Measurements from ENCODE around the gene SLCO1C1. TPM values are rescaled to one million over a fixed set of nuclear protein-coding genes. Genes with fewer than 3 reads are reported as not detected.

Gene SLCO1C1, protein sequence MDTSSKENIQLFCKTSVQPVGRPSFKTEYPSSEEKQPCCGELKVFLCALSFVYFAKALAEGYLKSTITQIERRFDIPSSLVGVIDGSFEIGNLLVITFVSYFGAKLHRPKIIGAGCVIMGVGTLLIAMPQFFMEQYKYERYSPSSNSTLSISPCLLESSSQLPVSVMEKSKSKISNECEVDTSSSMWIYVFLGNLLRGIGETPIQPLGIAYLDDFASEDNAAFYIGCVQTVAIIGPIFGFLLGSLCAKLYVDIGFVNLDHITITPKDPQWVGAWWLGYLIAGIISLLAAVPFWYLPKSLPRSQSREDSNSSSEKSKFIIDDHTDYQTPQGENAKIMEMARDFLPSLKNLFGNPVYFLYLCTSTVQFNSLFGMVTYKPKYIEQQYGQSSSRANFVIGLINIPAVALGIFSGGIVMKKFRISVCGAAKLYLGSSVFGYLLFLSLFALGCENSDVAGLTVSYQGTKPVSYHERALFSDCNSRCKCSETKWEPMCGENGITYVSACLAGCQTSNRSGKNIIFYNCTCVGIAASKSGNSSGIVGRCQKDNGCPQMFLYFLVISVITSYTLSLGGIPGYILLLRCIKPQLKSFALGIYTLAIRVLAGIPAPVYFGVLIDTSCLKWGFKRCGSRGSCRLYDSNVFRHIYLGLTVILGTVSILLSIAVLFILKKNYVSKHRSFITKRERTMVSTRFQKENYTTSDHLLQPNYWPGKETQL
- polyA plus RNA-seq (2013, experiment 1 of 2) = 0.28 TPM
- polyA plus RNA-seq (2013, experiment 2 of 2) = 0.46 TPM

GRCh38 chr12:20695232-20695631 lies at the start of gene SLCO1C1:
SLCO1C1 (plus strand) TSS chr12:20695332; CDS start chr12:20699577, 4,245 bp downstream.
- no peak within 1 kb of the TSS for H3K4me2 ChIP-seq (ENCODE audit: low read length)
- H2BK120ac ChIP-seq (ENCODE audit: low read depth, low read length) = no peak within 1 kb of the TSS
- no peaks in the 10 kb centered on the region for H3K79me2 ChIP-seq (ENCODE audit: control insufficient read depth, insufficient read depth, low read length)
- no peaks in the 10 kb centered on the region for H3K27me3 ChIP-seq (ENCODE audit: insufficient read depth, low read length, poor library complexity)
- H3K56ac ChIP-seq (ENCODE audit: low read length) = no peak within 1 kb of the TSS
- H3K36me3 ChIP-seq (ENCODE audit: control insufficient read depth, insufficient read depth, low read length) = no peaks in the 10 kb centered on the region
- no peak within 1 kb of the TSS for H2BK15ac ChIP-seq (replicated peaks; ENCODE audit: low read depth)
- no peak within 1 kb of the TSS for H4K5ac ChIP-seq (ENCODE audit: low read length)
- no peak within 1 kb of the TSS for H4K8ac ChIP-seq (ENCODE audit: low read depth, low read length)
- no peak within 1 kb of the TSS for H3K23ac ChIP-seq (ENCODE audit: low read length)
- H3K79me1 ChIP-seq (ENCODE audit: low read length) = no peaks in the 10 kb centered on the region
- no peak within 1 kb of the TSS for H2BK5ac ChIP-seq (ENCODE audit: low read length)
- peak; percentile 31 for DNase-seq
- no peak within 1 kb of the TSS for H3K4ac ChIP-seq (ENCODE audit: low read depth, low read length)
- no peak within 1 kb of the TSS for H2AK5ac ChIP-seq (ENCODE audit: low read length)
- H3K18ac ChIP-seq (ENCODE audit: low read length) = no peak within 1 kb of the TSS
- no peak within 1 kb of the TSS for H3K27ac ChIP-seq (ENCODE audit: low read depth, low read length)
- no peak within 1 kb of the TSS for H3K4me3 ChIP-seq (ENCODE audit: low read length)
- WGBS (ENCODE audit: extremely low coverage, insufficient coverage, low lambda C conversion rate) = no CpG with 5 or more reads among the region's 6 CpGs
- H3K4me1 ChIP-seq (ENCODE audit: control insufficient read depth, low read depth, low read length) = no peaks in the 10 kb centered on the region
- H3K9ac ChIP-seq (ENCODE audit: low read length) = no peak within 1 kb of the TSS

DNA sequence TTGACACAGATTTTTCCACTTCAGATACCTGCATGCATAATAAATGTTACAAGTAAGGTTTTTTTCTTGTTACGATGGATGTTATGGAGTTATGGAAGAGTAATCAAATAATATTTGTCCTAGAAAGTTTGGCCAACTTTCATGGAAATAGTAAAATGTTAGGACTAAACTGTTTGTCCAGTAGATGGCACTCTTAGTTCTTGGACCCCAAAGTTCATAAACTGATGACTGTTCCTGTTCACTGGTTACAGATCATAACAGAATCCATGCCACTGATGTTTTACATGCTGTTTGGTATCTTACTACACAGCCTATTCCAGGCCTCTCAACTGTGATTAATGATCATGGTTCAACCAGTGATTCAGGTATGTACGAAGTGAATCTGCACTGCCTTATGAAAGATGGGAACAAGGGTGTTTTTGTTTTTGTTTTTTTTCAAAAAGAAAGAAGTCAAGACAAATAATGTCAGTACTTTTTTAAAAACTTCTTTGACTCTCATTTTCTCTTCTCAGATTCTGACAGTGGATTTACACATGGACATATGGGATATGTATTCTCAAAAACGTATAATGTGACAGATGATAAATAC lies 48.8 kb upstream of the SLCO1C1 start:
- H3K4ac ChIP-seq (ENCODE audit: low read depth, low read length) = no peak overlapping the region
- no peak overlapping the region for H3K4me2 ChIP-seq (ENCODE audit: low read length)
- no peak overlapping the region for H2BK5ac ChIP-seq (ENCODE audit: low read length)
- no peak overlapping the region for H4K8ac ChIP-seq (ENCODE audit: low read depth, low read length)
- H3K36me3 ChIP-seq (ENCODE audit: control insufficient read depth, insufficient read depth, low read length) = no peaks in the 10 kb centered on the region
- H3K9ac ChIP-seq (ENCODE audit: low read length) = no peak overlapping the region
- H2BK120ac ChIP-seq (ENCODE audit: low read depth, low read length) = no peak overlapping the region
- no peaks in the 10 kb centered on the region for H3K79me1 ChIP-seq (ENCODE audit: low read length)
- H4K5ac ChIP-seq (ENCODE audit: low read length) = no peak overlapping the region
- no peaks in the 10 kb centered on the region for H3K79me2 ChIP-seq (ENCODE audit: control insufficient read depth, insufficient read depth, low read length)
- no CpG with 5 or more reads among the region's 3 CpGs for WGBS (ENCODE audit: extremely low coverage, insufficient coverage, low lambda C conversion rate)
- H2AK5ac ChIP-seq (ENCODE audit: low read length) = no peak overlapping the region
- H3K56ac ChIP-seq (ENCODE audit: low read length) = no peak overlapping the region
- H3K23ac ChIP-seq (ENCODE audit: low read length) = no peak overlapping the region
- H3K4me3 ChIP-seq (ENCODE audit: low read length) = no peak overlapping the region
- no peak overlapping the region for H2BK15ac ChIP-seq (replicated peaks; ENCODE audit: low read depth)
- H3K4me1 ChIP-seq (ENCODE audit: control insufficient read depth, low read depth, low read length) = no peaks in the 10 kb centered on the region
- peak; percentile 36 for DNase-seq
- H3K18ac ChIP-seq (ENCODE audit: low read length) = no peak overlapping the region
- no peak overlapping the region for H3K27ac ChIP-seq (ENCODE audit: low read depth, low read length)
- H3K27me3 ChIP-seq (ENCODE audit: insufficient read depth, low read length, poor library complexity) = no peaks in the 10 kb centered on the region

DNA sequence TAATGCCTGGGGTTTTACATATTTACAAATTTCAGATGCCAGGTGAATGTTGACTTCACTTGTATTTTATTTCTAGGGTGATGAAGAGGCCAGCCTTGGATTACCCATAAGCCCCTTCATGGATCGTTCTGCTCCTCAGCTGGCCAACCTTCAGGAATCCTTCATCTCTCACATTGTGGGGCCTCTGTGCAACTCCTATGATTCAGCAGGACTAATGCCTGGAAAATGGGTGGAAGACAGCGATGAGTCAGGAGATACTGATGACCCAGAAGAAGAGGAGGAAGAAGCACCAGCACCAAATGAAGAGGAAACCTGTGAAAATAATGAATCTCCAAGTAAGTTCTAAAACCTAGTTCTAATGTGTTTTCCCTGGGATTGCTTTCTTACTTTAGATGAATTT lies 41.3 kb upstream of the SLCO1C1 start:
- Histone ChIP-seq H3K23ac (ENCODE audit: low read length) (no peak overlapping the region), H3K56ac (ENCODE audit: low read length) (no peak overlapping the region), H3K79me2 (ENCODE audit: control insufficient read depth, insufficient read depth, low read length) (no peaks in the 10 kb centered on the region), H3K4me2 (ENCODE audit: low read length) (no peak overlapping the region), H3K4me1 (ENCODE audit: control insufficient read depth, low read depth, low read length) (no peaks in the 10 kb centered on the region), H3K36me3 (ENCODE audit: control insufficient read depth, insufficient read depth, low read length) (no peaks in the 10 kb centered on the region), H2BK5ac (ENCODE audit: low read length) (no peak overlapping the region), H2AK5ac (ENCODE audit: low read length) (no peak overlapping the region), H3K27ac (ENCODE audit: low read depth, low read length) (no peak overlapping the region), H3K4ac (ENCODE audit: low read depth, low read length) (no peak overlapping the region), H3K79me1 (ENCODE audit: low read length) (no peaks in the 10 kb centered on the region), H2BK15ac (replicated peaks; ENCODE audit: low read depth) (no peak overlapping the region), H3K18ac (ENCODE audit: low read length) (no peak overlapping the region), H3K9ac (ENCODE audit: low read length) (no peak overlapping the region), H4K8ac (ENCODE audit: low read depth, low read length) (no peak overlapping the region), H2BK120ac (ENCODE audit: low read depth, low read length) (no peak overlapping the region), H4K5ac (ENCODE audit: low read length) (no peak overlapping the region), H3K4me3 (ENCODE audit: low read length) (no peak overlapping the region), H3K27me3 (ENCODE audit: insufficient read depth, low read length, poor library complexity) (no peaks in the 10 kb centered on the region)
- no peak for DNase-seq
- WGBS (ENCODE audit: extremely low coverage, insufficient coverage, low lambda C conversion rate) = no CpG with 5 or more reads among the region's 2 CpGs

DNA sequence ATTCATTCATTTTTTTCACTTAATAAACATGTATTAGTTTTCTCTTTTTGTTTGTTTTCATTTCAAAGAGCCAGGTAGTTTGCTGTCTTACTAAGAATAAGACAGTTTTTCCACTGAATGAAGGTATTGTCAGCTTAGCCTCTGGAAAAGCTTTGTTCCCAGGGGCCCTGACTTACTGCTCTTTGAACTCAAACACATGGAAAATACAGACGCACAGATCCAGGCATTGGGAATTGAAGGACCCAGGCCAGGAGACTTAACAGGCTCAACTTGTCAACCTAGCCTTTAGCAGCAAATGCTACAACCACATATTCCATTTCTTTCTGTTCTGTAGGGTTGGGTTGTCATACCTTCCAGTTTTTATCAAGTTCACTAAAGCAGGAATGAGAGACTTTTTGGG lies 38.5 kb upstream of the SLCO1C1 start:
- Histone ChIP-seq H3K4ac (ENCODE audit: low read depth, low read length) (no peak overlapping the region), H3K9ac (ENCODE audit: low read length) (no peak overlapping the region), H3K56ac (ENCODE audit: low read length) (no peak overlapping the region), H3K27ac (ENCODE audit: low read depth, low read length) (no peak overlapping the region), H3K4me3 (ENCODE audit: low read length) (no peak overlapping the region), H2AK5ac (ENCODE audit: low read length) (no peak overlapping the region), H3K79me2 (ENCODE audit: control insufficient read depth, insufficient read depth, low read length) (no peaks in the 10 kb centered on the region), H3K27me3 (ENCODE audit: insufficient read depth, low read length, poor library complexity) (no peaks in the 10 kb centered on the region), H3K4me1 (ENCODE audit: control insufficient read depth, low read depth, low read length) (no peaks in the 10 kb centered on the region), H2BK15ac (replicated peaks; ENCODE audit: low read depth) (no peak overlapping the region), H4K5ac (ENCODE audit: low read length) (no peak overlapping the region), H3K23ac (ENCODE audit: low read length) (no peak overlapping the region), H3K18ac (ENCODE audit: low read length) (no peak overlapping the region), H3K79me1 (ENCODE audit: low read length) (no peaks in the 10 kb centered on the region), H2BK5ac (ENCODE audit: low read length) (no peak overlapping the region), H3K36me3 (ENCODE audit: control insufficient read depth, insufficient read depth, low read length) (no peaks in the 10 kb centered on the region), H3K4me2 (ENCODE audit: low read length) (no peak overlapping the region), H2BK120ac (ENCODE audit: low read depth, low read length) (no peak overlapping the region), H4K8ac (ENCODE audit: low read depth, low read length) (no peak overlapping the region)
- DNase-seq = no peak
- WGBS (ENCODE audit: extremely low coverage, insufficient coverage, low lambda C conversion rate) = no CpG with 5 or more reads among the region's 1 CpG

DNA sequence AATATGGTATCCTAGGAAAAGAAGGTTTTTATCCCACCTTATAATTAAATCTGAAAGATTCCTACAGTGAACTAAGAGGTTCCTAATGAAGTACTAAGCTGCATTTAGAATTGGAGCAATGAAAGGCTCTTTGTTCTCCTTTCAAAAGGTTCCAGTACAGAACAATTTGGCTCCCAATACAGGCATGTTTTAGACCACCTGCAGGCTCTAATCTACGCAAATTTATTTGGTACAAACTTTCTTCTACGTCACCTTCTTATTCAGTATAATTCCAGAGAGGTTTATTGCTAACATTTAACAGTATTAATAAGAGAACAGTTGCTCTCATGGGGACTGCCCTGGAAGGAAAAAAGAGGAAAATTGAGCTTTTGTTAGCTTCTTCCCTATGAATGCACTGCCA lies 37.6 kb upstream of the SLCO1C1 start:
- Histone ChIP-seq H3K4me3 (ENCODE audit: low read length) (no peak overlapping the region), H3K9ac (ENCODE audit: low read length) (no peak overlapping the region), H3K4me1 (ENCODE audit: control insufficient read depth, low read depth, low read length) (no peaks in the 10 kb centered on the region), H3K79me2 (ENCODE audit: control insufficient read depth, insufficient read depth, low read length) (no peaks in the 10 kb centered on the region), H3K56ac (ENCODE audit: low read length) (no peak overlapping the region), H3K4me2 (ENCODE audit: low read length) (no peak overlapping the region), H3K4ac (ENCODE audit: low read depth, low read length) (no peak overlapping the region), H3K27me3 (ENCODE audit: insufficient read depth, low read length, poor library complexity) (no peaks in the 10 kb centered on the region), H3K27ac (ENCODE audit: low read depth, low read length) (no peak overlapping the region), H2BK15ac (replicated peaks; ENCODE audit: low read depth) (no peak overlapping the region), H3K36me3 (ENCODE audit: control insufficient read depth, insufficient read depth, low read length) (no peaks in the 10 kb centered on the region), H2BK5ac (ENCODE audit: low read length) (no peak overlapping the region), H2BK120ac (ENCODE audit: low read depth, low read length) (no peak overlapping the region), H4K5ac (ENCODE audit: low read length) (no peak overlapping the region), H3K23ac (ENCODE audit: low read length) (no peak overlapping the region), H2AK5ac (ENCODE audit: low read length) (no peak overlapping the region), H3K79me1 (ENCODE audit: low read length) (no peaks in the 10 kb centered on the region), H3K18ac (ENCODE audit: low read length) (no peak overlapping the region), H4K8ac (ENCODE audit: low read depth, low read length) (no peak overlapping the region)
- DNase-seq = no peak
- no CpG with 5 or more reads among the region's 2 CpGs for WGBS (ENCODE audit: extremely low coverage, insufficient coverage, low lambda C conversion rate)

Measured in mesendoderm (in vitro differentiated cells).